ENCODE results near the gene SLC6A3. TPM values are rescaled to one million over a fixed set of nuclear protein-coding genes. Genes with fewer than 3 reads are reported as not detected.
"Not testable (repeated sequence)": the region's sequence is repeated elsewhere in the genome, so short reads cannot be mapped to it uniquely, and the experiment has no call there.

Gene SLC6A3
- total RNA-seq, 4 donors from 2014 or later = 0.07 to 0.15 TPM; not detected in 2

DNA sequence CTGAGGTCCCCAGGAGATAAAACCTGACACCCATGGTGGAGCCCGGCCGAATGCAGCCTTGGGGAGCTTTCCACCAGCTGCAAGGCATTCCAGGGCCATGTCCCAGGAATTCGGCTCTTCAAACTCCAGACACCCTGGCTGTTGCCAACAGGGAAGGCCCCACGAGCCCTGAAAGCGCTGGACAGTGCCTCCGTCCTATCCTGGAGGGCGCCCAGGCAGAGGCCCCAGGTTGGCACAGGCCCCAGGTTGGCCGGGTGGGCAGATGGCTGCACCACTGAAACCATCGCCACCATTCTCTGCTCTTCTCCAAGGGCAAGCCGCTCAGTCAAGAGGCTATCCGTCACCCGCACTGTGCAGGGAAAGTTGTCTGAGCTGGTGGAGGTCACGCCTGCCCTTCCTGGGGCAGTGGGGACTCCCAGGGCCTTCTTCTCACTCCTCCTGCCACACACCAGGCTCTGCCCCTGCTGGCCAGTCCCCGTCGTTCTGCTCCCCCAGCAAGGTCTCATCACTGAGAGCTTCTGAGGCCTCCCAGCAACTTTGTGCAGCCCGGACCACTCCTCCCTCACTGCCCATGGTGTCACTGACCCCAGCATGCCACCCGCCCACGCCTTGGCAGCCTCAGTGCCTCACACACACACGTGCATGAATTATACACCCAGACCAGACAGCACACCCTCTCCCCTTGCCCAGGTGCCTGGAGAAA, 21.2 kb downstream of the SLC6A3 start:
- intact Hi-C loops (cut with DNase I; ENCODE audit: low total_unique reads) = no loop called here
- no peak overlapping the region for H3K4me3 ChIP-seq
- H3K36me3 ChIP-seq = no peaks in the 10 kb centered on the region
- peaks cover 4 to 6% of the 10 kb centered on the region in 2 donors for H3K9me3 ChIP-seq
- TF ChIP-seq, protein P1, sequence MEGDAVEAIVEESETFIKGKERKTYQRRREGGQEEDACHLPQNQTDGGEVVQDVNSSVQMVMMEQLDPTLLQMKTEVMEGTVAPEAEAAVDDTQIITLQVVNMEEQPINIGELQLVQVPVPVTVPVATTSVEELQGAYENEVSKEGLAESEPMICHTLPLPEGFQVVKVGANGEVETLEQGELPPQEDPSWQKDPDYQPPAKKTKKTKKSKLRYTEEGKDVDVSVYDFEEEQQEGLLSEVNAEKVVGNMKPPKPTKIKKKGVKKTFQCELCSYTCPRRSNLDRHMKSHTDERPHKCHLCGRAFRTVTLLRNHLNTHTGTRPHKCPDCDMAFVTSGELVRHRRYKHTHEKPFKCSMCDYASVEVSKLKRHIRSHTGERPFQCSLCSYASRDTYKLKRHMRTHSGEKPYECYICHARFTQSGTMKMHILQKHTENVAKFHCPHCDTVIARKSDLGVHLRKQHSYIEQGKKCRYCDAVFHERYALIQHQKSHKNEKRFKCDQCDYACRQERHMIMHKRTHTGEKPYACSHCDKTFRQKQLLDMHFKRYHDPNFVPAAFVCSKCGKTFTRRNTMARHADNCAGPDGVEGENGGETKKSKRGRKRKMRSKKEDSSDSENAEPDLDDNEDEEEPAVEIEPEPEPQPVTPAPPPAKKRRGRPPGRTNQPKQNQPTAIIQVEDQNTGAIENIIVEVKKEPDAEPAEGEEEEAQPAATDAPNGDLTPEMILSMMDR (IDR thresholded peaks at IDR 0.05) = no peak
- no peak for TF ChIP-seq POLR2A (IDR thresholded peaks at IDR 0.05)
- no peaks in the 10 kb centered on the region for H3K4me1 ChIP-seq
- no peaks in the 10 kb centered on the region for H3K27me3 ChIP-seq
- H3K27ac ChIP-seq = no peak overlapping the region
- no peak for DNase-seq

DNA sequence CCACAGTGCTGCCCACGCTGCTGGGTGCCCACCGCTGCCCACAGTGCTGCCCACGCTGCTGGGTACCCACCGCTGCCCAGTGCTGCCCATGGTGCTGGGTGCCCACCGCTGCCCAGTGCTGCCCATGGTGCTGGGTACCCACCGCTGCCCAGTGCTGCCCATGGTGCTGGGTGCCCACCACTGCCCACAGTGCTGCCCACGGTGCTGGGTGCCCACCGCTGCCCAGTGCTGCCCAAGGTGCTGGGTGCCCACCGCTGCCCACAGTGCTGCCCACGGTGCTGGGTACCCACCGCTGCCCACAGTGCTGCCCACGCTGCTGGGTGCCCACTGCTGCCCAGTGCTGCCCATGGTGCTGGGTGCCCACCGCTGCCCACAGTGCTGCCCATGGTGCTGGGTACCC, 22.7 kb downstream of the SLC6A3 start:
- H3K27me3 ChIP-seq; H3K4me3 ChIP-seq; DNase-seq; H3K27ac ChIP-seq; H3K9me3 ChIP-seq; H3K36me3 ChIP-seq; intact Hi-C loops (cut with DNase I; ENCODE audit: low total_unique reads); H3K4me1 ChIP-seq: not testable (repeated sequence)

DNA sequence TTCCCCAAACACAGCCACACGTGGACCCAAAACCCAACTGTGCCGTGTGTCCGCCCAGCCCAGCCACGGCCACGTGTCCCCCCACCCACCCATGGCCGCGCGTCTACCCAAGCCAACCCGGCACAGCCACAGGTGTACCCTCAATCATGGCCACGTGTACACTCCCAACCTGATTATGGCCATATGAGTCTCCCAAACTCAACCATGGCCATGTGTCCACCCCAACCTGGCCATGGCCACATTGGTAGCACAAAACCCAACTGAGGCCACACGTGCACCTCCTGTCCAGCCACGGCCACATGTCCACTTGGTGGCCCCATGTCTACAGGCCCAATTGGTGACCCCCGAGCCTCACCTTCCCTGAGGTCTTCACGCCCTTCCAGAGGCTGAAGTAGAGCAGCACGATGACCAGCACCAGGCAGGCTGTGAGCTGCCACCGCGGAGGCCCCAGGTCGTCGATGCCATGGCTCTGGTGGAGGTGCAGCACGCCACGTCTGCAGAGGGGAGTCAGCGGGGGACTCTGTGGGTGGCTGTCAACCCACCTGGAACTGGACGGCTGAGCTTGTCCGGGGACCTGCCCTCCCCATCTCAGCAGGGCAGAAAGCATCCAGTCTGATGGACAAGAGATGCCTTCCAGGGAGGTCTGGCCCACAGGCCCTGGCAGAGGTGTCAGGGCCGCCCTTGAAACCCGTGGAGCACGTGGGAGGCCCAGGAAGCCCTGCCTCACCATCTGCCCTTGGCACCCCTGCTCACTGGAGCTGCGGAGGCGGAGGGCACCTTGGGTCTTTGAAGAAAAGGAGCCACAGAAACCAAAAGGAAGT, 23.5 kb downstream of the SLC6A3 start:
- Histone ChIP-seq H3K27me3 (no peaks in the 10 kb centered on the region), H3K27ac (no peak overlapping the region), H3K36me3 (no peaks in the 10 kb centered on the region), H3K4me1 (no peaks in the 10 kb centered on the region), H3K9me3 (no peaks in the 10 kb centered on the region), H3K4me3 (no peak overlapping the region)
- TF ChIP-seq POLR2A (IDR thresholded peaks at IDR 0.05) = no peak
- no peak for DNase-seq
- intact Hi-C loops (cut with DNase I; ENCODE audit: low total_unique reads) = no loop called here

DNA sequence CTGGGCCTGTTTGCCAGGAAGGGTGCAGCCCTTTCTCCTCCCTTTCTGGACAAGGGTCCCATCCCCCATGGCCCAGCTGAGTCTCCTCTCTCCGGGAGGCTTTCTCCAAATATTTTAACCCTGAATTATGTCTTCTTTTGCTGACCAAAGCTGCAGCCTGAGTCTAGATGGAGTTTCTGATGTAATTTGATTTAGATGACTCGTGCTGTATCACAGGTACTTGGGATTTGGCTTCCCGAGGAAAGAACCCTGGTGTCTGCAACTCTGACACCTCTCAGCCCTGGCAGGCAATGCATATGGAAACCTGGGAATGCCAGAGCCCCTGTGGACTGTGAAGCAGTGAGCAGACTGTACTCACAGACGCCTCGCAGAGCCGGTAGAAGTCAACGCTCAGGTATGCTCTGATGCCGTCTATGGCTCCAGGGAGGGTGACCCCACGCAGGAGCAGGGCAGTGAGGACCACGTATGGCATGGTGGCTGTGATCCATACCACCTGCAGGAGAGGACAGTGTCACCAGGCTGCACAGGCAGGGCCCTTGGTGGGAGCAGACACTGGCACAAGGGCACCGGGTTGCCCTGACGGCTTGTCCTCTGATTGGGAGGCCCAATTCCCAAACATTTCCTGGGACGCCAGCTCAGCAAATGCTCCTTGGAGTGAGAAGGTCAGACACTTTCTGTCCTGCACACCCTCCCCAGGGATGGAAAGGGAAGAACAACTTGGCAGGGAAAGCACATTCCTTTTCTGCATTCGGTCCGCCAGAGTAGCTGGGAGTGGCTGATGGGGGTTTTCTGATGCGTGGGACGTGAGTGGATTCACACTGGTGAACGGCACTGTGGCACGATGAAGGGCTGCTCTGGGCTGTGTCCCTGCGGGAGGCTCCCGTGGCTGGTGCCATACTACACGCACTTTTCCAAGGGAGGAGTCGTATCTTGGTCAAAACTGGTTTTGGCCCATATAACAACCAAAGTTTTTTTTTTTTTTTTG, 24.7 kb downstream of the SLC6A3 start:
- no peak overlapping the region for H3K27ac ChIP-seq
- intact Hi-C loops (cut with DNase I; ENCODE audit: low total_unique reads) = no loop called here
- TF ChIP-seq, protein P1 (IDR thresholded peaks at IDR 0.05) = no peak
- no peak for TF ChIP-seq POLR2A (IDR thresholded peaks at IDR 0.05)
- no peaks in the 10 kb centered on the region for H3K36me3 ChIP-seq
- H3K27me3 ChIP-seq = no peaks in the 10 kb centered on the region
- H3K4me1 ChIP-seq = no peaks in the 10 kb centered on the region
- no peaks in the 10 kb centered on the region for H3K9me3 ChIP-seq
- no peak for DNase-seq
- H3K4me3 ChIP-seq = no peak overlapping the region

DNA sequence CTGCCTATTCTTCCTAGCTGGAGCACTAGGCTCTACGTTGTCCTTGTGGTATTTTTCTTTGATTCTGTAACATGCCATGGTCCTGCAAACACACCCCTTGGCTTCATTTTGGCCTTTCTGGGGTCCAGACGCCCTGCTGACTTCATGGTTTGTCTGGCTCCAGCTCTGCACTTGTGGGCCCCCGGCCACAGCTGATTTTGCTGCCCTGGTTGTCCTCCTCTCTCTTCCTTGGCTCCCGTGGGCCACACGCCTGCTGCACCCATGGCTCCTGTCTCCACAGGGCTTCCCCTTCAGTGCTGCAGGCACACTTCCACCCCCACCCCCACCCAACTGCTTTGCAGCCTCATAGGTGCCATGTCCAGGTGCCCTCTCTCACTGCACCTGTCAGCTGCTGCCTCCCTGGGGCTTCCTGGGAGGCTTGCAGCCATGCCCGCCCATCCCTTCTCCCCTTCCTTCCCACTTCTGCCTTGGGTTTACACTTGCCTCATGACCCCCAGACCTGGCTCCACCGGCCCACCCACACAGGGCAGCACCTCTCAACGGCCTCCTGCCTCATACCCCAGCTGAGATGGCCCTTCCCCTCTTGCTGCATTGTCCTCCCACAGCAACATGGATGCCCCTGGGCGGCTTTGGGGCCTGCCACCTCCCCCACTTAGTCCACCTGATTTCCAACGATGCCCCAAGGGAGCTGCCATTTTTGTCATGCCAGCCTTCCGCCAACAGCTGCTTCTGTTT, 25.6 kb downstream of the SLC6A3 start:
- H3K9me3 ChIP-seq = no peaks in the 10 kb centered on the region
- H3K4me3 ChIP-seq = no peak overlapping the region
- no peak overlapping the region for H3K27ac ChIP-seq
- DNase-seq = no peak
- intact Hi-C loops (cut with DNase I; ENCODE audit: low total_unique reads) = no loop called here
- TF ChIP-seq POLR2A (IDR thresholded peaks at IDR 0.05) = no peak
- TF ChIP-seq, protein P1 (IDR thresholded peaks at IDR 0.05) = no peak
- H3K4me1 ChIP-seq = no peaks in the 10 kb centered on the region
- no peaks in the 10 kb centered on the region for H3K36me3 ChIP-seq
- H3K27me3 ChIP-seq = no peaks in the 10 kb centered on the region

Data from uterus (tissue), 4 donors.